Activated naive CD4-positive, alpha-beta T cell treated with Interleukin-2 at 50 U/mL for 16 hours (primary cell): Measurements from ENCODE around the gene TUFT1.

ENCODE experiments used
- DNase-seq: peaks from one replicate; pipeline ENCODE4 v3.0.0-alpha.2; 2020

The TUFT1 gene

GRCh38 chr1:151540021-151540981 is at the start of gene TUFT1:
TUFT1 (plus strand) TSS chr1:151540309; CDS start chr1:151540367, 58 bp downstream.
- peak; percentile 95 for DNase-seq

- no peak for DNase-seq
Measured at GRCh38 chr1:151491641-151492040, 48.5 kb upstream of the TUFT1 start.

DNA sequence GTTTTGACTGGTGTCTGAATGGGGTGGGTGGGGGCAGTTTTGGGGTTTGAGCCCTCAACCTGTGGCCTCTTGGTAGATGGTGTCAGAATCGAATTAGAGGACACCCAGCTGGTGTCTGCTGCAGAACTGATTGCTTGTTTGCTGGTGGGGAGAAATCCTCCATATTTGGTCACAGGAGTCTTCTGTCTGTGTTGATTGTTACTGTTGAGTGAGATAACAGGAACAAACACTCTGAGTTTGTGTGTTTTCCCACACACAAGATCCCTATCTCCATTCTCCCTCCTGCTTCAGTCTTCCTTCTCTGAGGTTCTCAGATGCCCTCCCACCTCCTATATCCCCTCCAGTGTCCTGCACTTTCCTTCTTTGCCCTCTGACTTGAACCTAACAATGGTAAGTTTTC is 48.0 kb upstream of the TUFT1 start:
- no peak for DNase-seq

GRCh38 chr1:151493042-151493441 is 47.1 kb upstream of the TUFT1 start:
- DNase-seq, result no peak

GRCh38 chr1:151494741-151495281 is 45.3 kb upstream of the TUFT1 start:
- DNase-seq, result no peak

- no peak for DNase-seq
Measured at GRCh38 chr1:151495316-151495715, 44.8 kb upstream of the TUFT1 start.

DNA sequence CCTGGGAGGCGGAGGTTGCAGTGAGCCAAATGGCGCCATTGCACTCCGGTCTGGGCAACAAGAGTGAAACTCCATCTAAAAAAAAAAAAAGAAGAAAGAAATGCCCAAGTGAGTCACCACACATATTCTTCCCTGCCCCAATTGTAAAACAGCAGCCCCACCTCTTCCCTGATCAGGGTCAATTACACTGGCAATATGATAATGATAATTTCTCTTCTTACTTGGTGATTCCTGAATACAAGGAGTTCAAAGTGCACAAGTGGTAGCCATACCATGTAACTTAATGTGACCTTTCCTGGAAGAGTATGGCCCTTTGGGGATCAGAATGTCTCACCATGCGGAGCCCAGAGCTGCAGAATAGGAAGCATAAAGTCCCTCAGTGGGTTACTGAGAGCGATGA is 40.7 kb upstream of the TUFT1 start:
- DNase-seq, result no peak

DNA sequence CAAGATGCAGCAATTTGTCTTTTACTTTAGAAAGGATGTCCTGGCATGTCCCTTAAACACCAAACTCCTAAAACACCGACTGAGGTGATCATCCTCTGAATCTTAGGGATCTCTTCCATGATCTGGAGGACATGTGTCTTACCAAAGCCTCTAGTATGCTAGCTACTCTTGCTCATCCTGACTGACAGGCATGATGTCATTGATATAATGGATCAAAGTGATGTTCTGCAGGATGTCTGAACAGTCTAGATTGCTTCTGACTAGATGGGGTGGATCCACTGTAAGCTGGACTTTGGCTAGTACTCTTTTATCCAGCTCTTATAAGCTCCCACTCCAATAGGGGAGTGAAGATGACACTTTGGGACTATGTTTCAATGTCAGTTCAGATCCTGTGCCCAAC is 40.2 kb upstream of the TUFT1 start:
- no peak for DNase-seq

DNA sequence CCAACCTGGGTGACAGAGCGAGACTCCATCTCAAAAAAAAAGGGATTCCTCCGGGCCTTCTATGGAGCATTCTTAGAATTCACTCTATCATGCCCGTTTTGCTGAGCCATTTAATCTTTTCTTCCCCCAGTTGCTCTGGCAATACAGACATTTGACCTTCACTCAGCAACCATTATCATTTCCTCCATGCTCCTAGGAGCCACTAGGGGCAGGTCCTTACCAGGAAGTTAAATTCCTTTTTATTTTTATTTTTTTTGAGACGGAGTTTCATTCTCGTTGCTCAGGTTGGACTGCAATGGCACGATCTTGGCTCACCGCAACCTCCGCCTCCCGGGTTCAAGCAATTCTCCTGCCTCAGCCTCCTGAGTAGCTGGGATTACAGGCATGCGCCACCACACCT is 38.6 kb upstream of the TUFT1 start:
- DNase-seq, result no peak

DNA sequence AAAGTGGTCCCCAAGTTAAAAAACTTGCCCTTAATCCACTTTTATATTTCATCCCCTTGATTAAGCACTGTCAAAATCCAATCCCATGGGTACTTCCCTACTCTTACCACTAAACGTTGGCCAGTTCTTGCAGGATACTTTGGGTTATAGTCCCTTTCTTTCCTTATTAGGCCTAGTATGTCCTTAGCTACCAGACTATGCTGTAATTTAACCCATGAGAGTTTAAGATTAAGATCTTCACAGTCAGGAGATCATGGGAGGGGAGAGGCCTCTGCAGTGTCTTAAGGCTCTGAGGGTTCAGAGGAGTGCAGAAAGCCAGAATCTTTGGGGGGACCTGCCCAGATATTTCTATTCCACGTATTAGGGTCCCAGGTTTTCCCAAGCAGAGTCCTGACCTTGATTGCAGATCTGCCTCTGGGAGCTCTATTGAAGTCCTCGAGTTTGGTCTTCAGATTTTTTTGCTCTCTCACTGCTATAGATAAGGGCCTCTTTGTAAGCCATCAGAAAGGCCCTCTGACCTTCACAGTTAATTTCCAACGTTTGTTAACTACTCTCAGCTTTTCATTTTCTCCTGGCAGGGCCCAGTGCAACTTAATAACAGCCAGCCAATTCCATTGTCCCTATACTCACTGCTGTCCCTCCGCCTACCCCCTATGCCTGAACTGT is 37.9 kb upstream of the TUFT1 start:
- no peak for DNase-seq

GRCh38 chr1:151502859-151503780 is 37.0 kb upstream of the TUFT1 start:
- DNase-seq, result no peak

GRCh38 chr1:151504252-151504651 is 35.9 kb upstream of the TUFT1 start:
- no peak for DNase-seq

DNA sequence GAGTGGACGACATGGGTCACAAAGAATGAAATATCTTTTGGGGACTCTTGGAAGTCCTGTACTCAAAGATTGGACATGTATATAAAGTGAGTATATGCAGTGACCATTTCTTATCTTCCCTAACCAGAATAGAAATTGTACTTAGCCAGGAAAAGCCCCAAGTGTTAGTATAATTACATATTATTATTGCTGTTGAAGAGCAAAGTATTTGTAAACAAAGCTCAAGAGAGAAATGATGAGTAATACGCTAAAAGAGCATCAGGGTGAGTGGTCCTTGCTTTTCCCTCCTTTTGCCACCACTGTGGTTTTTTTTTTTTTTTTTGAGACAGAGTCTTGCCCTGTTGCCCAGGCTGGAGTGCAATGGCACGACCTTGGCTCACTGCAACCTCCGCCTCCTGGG is 35.4 kb upstream of the TUFT1 start:
- DNase-seq, result no peak

- no peak for DNase-seq
Measured at GRCh38 chr1:151508833-151509232, 31.3 kb upstream of the TUFT1 start.

DNA sequence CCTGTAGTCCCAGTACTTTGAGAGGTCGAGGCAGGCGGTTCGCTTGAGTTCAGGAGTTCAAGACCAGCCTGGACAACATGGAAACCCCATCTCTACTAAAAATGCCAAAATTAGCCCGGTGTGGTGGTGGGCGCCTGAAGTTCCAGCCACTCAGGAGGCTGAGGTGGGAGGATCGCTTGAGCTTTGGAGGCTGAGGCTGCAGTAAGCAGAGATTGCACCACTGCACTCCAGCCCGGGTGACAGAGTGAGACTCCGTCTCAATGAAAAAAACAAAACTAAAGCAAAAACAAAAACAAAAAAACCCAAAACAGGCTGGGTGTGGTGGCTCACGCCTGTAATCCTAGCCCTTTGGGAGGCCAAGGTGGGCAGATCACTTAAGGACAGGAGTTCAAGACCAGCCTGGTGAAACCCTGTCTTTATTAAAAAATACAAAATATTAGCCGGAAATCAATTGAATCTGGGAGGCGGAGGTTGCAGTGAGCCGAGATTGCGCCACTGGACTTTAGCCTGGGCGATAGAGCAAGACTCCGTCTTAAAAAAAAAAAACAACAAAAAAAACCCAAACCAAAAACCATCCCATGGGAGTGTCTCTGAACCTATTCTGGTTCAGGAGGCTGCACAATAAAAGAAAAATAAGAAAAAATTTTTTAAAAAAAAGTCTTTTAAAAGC is 30.6 kb upstream of the TUFT1 start:
- no peak for DNase-seq

DNA sequence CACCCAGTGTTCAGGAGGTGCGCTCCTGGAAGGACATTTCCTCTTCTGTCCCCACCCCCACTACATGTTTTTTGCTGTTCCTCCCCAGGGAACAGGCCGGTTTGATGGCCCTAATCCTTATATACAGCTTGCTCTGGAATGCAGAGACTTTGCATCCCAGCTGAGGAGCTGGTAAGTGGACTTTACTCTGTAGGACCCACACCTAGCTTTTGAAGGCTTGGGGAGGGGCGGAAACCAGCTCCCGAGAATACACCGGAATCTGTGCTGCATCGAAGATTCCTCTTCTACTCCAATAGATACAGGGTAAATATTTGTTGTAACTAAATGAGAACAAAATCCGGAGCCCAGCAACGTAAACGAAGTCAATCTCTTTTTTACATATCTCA is 30.1 kb upstream of the TUFT1 start:
- no peak for DNase-seq

DNA sequence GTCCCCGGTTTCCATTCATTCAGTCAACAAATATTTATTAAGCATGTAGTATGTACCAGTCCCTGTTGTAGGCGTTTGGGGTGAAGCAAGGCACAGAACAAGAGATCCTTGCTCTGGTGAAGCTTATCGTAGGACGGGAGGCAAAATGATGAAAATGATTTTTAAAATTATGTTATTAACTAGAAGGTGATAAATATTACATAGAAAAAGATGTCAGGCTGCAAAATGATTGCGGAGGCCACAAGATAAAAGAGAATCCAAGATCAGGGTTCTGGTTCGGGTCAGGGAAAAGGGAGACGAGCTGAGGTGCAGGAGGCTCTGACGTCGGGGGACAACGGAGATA is 29.5 kb upstream of the TUFT1 start:
- no peak for DNase-seq

DNA sequence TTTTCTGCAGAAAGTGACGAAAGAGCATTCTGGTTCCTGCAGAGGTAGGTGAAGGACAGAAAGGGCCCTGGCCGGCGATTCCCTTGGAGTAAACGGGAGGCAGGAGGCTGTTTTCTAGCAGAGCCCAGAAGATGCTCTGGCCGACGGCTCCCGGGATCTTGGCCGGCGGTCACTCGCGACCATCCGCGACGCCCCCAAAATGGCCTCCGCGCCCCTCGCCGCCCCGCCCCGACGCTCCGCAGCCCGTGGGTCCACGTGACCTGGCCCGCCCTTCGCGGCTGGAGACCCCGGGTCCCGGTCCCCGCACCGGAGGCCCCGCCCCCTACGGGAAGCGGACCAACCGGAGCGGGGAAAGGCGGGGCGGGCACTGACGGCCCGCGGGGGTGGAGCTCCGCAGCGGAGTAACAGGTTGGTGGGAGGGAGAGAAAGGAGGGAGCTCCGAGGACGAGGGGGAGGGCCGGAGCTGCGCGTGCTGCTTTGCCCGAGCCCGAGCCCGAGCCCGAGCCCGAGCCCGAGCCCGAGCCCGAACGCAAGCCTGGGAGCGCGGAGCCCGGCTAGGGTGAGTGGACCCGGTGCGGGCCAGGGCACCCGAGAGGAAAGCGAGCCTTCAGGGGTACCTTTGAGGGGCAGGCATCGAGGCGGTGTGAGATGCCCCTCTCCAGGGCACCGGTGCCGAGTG is 29.0 kb upstream of the TUFT1 start, which contains the start of gene CGN:
Gene CGN, plus strand, starts transcription at position 431 of the 679 bp plus-strand sequence. CDS start 7,133 bp downstream, outside the sequence.
- DNase-seq, result peak; percentile 88

DNA sequence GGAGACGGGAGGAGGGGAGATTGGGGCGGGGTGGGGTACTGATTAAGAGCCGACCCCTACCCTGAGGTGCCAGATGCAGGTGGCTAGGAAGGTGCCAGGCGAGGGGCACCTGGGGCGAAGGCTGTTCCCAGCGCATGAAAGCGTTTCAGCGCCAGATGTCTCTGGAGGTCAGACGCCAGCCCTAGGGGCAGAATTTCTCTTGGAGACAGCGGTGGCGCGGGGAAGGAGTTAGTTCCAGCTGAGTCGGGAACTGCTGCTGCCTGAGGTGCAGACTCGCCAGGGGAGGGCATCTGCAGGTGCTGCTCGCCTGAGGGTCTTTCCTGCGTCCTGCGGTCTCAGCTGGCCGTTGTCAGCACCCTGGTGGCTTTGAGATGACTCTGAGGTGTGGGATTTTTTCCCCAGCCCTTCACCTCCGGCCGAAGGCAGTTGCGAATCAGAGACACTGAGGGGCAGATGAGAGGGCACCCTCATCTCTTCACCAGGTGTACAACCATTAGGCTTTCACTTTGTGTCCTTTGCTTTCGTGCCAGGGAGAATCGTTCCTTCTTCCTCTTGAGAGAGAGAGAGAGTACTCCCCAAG is 28.4 kb upstream of the TUFT1 start:
- peak; percentile 19 for DNase-seq

DNA sequence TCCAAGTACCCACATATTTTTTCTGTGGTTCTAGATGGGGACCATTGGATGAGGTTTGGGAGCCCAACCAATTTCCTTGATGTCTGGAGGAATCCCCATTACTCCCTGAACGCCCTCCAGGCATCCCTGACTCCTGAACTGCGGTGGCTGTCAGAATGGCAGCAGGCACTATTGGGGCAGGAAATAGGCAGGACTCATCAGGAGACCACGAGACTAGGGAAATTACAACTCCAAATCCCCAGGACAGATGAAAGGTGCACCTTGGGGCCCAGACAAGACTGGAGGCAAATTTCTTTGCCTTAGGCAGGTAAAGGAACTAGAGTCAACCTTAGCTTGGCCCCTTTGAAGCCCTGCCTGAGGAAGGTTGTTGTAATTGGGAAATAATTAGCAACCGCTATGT is 27.8 kb upstream of the TUFT1 start:
- DNase-seq, result no peak
